Activated gamma-delta T cell treated with Interleukin-2 at 50 U/mL for 16 hours (primary cell): ENCODE data around the gene BICD2.

ENCODE experiments used
- DNase-seq: peaks from one replicate; pipeline ENCODE4 v3.0.0-alpha.2; 2020

The BICD2 gene

DNA sequence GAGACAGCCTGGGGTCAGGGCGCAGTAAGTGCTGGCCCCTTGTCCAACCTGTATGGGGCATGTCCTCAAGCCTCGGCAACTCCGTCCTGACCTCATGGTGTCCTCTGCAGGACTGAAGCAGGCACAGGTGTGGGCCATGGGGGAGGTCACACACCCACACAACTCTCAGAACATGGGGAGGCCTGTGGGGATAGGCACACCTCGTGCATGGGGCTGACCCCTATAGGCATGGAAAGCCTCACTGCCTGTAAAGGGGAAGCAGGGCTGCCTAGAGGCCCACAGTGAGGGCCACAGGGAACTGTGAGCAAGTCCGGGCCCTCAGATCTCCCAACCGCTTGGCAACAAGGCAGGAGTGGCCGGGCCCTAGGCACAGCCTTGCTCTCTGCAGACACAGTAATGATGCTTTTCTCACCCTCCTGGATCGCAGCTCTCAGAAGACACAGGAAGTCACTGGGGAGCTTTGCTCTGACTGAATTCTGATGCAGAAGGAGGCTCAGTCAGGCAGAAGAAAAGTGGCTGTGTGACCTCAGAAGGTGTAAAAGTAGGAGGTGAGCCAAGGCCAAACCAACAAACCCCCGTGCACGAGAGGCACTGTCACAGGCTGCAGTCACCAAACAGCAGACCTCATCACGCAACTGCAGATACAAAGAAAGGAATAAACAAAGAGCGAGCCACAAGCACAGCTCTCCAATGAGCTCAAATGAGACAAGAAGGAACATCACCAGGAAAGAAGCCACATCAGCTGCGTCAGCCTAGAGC, 100.1 kb downstream of the BICD2 start:
- peak; percentile 36 for DNase-seq

DNA sequence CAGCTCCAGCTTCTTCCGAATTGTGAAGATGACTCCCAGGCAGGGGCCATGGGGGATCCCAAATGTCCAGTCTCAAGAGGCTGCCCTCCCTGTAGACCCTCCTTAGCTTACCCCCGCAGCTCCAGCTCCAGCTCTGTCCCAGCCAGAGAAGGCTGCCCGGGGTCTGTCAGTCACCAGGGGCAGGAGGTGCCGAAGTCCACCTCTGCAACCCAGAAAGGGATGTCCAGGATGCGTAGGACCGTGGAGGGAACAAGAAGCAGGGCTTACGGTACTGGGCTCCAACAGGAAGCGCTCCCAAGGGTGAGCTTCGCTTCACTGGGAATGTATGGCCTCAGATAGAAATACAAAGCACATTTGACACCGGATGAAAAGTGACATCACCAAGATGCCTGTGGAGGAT, 100.7 kb downstream of the BICD2 start:
- DNase-seq: no peak

DNA sequence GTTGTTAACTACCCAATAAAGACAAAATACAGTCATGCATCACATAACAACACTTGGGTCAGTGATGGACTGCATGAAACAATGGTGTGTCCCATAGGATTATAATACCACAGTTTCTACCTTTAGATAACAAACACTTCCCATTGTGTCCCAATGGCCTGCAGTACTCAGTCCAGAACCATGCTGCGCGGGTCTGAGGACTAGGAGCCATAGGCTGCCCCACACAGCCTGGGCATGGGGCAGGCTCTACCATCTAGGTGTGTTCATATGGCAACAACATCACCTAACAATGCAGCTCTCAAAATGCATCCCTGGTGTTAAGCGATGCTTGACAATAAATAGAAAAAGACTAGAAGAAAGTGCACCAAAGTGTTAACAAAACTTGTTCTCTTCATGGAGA, 101.5 kb downstream of the BICD2 start:
- no peak for DNase-seq

DNA sequence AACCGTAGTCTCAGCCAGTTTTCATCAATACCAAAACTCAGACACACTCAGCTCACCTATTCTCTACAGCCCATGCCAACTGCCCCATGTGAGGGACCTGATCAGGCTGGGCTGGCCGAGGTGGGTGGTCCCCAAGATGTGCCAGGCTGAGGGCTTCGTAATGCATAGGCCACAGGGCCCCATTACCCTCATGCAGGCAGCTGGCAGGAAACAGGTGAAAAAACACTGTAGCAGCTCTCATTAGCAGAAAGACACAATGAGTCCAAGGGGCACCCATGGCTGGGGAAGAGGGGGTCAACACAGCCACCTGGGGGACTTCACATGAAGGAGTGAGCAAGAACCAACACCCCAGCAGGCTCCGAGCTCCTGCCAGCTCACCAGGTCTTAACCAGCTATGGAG, 102.9 kb downstream of the BICD2 start:
- DNase-seq: no peak
